ENCODE data around the gene CD82.

GRCh38 chr11:44617671-44618461 is 52.4 kb downstream of the CD82 start:
- TF ChIP-seq, protein P1, sequence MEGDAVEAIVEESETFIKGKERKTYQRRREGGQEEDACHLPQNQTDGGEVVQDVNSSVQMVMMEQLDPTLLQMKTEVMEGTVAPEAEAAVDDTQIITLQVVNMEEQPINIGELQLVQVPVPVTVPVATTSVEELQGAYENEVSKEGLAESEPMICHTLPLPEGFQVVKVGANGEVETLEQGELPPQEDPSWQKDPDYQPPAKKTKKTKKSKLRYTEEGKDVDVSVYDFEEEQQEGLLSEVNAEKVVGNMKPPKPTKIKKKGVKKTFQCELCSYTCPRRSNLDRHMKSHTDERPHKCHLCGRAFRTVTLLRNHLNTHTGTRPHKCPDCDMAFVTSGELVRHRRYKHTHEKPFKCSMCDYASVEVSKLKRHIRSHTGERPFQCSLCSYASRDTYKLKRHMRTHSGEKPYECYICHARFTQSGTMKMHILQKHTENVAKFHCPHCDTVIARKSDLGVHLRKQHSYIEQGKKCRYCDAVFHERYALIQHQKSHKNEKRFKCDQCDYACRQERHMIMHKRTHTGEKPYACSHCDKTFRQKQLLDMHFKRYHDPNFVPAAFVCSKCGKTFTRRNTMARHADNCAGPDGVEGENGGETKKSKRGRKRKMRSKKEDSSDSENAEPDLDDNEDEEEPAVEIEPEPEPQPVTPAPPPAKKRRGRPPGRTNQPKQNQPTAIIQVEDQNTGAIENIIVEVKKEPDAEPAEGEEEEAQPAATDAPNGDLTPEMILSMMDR (IDR thresholded peaks at IDR 0.05) = no peak
- no peak for TF ChIP-seq EP300 (IDR thresholded peaks at IDR 0.05)
